PC-3 (cell line): ENCODE results near the gene TNS3. TPM values are rescaled to one million over a fixed set of nuclear protein-coding genes. Genes with fewer than 3 reads are reported as not detected.

Source experiments
- ATAC-seq: fragments of 200-7000 bp; cut with Tn5 transposase; 2 replicates; pipeline ENCODE4 v1.9.1; 2020; ENCODE audit warnings: mild to moderate bottlenecking, moderate library complexity
- BruUV-seq: library from RNA; stranded (reverse); fragments of 400-500 nt; replicated peaks from 2 replicates; lab custom pipeline; 2021; lab: Mats Ljungman, UMichigan
- CTCF ChIA-PET: fragments of 300-600 bp; sonication (Branson Sonifier 250); formaldehyde crosslinking; loops from one replicate; lab custom pipeline; 2022; ENCODE audit warnings: antibody characterized with exemption; lab: Charles Lee
- POLR2A ChIA-PET: fragments of 300-600 bp; sonication (Branson Sonifier 250); formaldehyde crosslinking; loops from one replicate; lab custom pipeline; 2022; ENCODE audit warnings: antibody characterized with exemption; ENCODE audit not compliant: unreplicated experiment; lab: Charles Lee
- DNase-seq: peaks from one replicate; pipeline ENCODE4 v3.0.0-alpha.2; 2015
- H2AFZ ChIP-seq: fragments of 300-600 bp; sonication (generic); 2 replicates; pipeline ENCODE4 v1.6.0; 2016; ENCODE audit warnings: antibody characterized with exemption, low read length
- H3F3A ChIP-seq: fragments of 300-600 bp; sonication (generic); one replicate; pipeline ENCODE4 v1.6.0; 2017; ENCODE audit warnings: antibody characterized with exemption, low read length, control low read depth, mild to moderate bottlenecking; ENCODE audit not compliant: unreplicated experiment
- H3K27ac ChIP-seq: fragments of 300-600 bp; sonication (generic); 2 replicates; pipeline ENCODE4 v1.5.1; 2016; ENCODE audit warnings: mild to moderate bottlenecking, low read length
- H3K27me3 ChIP-seq: fragments of 300-600 bp; sonication (generic); 2 replicates; pipeline ENCODE4 v1.6.1; 2016; ENCODE audit warnings: low read length, mixed read lengths
- H3K36me3 ChIP-seq: fragments of 300-600 bp; sonication (generic); 2 replicates; pipeline ENCODE4 v1.6.1; 2016; ENCODE audit warnings: low read depth, mixed run types, low read length, mixed read lengths
- H3K4me1 ChIP-seq: fragments of 300-600 bp; sonication (generic); 2 replicates; pipeline ENCODE4 v1.5.1; 2016; ENCODE audit warnings: low read length; ENCODE audit not compliant: insufficient read depth
- H3K4me2 ChIP-seq: fragments of 300-600 bp; sonication (generic); 2 replicates; pipeline ENCODE4 v1.6.0; 2016; ENCODE audit warnings: low read length
- H3K4me3 ChIP-seq: fragments of 300-600 bp; sonication (generic); 2 replicates; pipeline ENCODE4 v1.5.1; 2016; ENCODE audit warnings: mild to moderate bottlenecking, low read length, mixed read lengths
- H3K79me2 ChIP-seq: fragments of 300-600 bp; sonication (generic); 2 replicates; pipeline ENCODE4 v1.6.1; 2017; ENCODE audit warnings: low read length, mixed read lengths
- H3K9ac ChIP-seq: fragments of 300-600 bp; sonication (generic); 2 replicates; pipeline ENCODE4 v1.6.0; 2016; ENCODE audit warnings: mild to moderate bottlenecking, low read length
- H3K9me2 ChIP-seq: fragments of 300-600 bp; sonication (generic); replicated peaks from 2 replicates; pipeline ENCODE4 v1.6.1; 2016; ENCODE audit warnings: mixed run types, low read length, mixed read lengths
- H3K9me3 ChIP-seq: fragments of 300-600 bp; sonication (generic); 2 replicates; pipeline ENCODE4 v1.6.1; 2016; ENCODE audit warnings: low read length, mixed read lengths
- H4K20me1 ChIP-seq: fragments of 300-600 bp; sonication (generic); 2 replicates; pipeline ENCODE4 v1.6.1; 2016; ENCODE audit warnings: low read length, mixed read lengths
- CTCF ChIP-seq: fragments of 300-600 bp; sonication (generic); conservative IDR thresholded peaks from 2 replicates; pipeline ENCODE4 v1.5.1; 2017; ENCODE audit warnings: antibody characterized with exemption, low read depth, mild to moderate bottlenecking, low read length
- EZH2 ChIP-seq: fragments of 300-600 bp; sonication (generic); IDR thresholded peaks from one replicate; pipeline ENCODE4 v1.6.1; 2017; ENCODE audit warnings: antibody characterized with exemption, mild to moderate bottlenecking, low read length; ENCODE audit not compliant: unreplicated experiment
- EZH2phosphoT487 ChIP-seq: fragments of 300-600 bp; sonication (generic); IDR thresholded peaks from 2 replicates; pipeline ENCODE4 v1.6.1; 2018; ENCODE audit warnings: mild to moderate bottlenecking, antibody characterized with exemption, low read length, borderline replicate concordance
- intact Hi-C: fragments of 100-400 bp; cut with micrococcal nuclease; formaldehyde crosslinking; loops from 2 replicates; pipeline ENCODE4 v1.9.0; 2023
- total RNA-seq: library from RNA; depleted of rRNA; stranded (reverse); fragments of >200 nt; gene quantifications from 2 replicates; pipeline ENCODE4 v1.2.3, GENCODE V29; 2014

The TNS3 gene
- total RNA-seq, 1 experiment from 2014 or later = 72.3 TPM

DNA sequence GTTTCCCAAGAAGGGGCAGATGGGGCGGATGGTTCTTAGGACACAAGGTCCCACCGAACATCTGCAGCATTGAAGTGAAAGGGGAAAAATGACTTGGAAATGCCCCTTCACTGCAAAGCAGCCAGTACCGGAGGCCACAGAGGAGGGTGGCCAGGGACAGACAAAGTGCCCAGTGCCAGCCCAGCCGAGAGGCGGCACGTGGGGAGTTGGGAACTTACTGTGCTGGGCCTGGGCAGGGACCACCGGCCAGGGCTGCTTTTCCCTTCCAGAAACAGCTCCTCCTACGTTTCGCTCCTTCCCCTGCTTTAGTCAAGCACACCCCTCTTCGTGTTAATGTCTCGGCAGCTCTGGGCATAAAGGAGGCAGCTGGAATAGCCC lies 129.2 kb downstream of the TNS3 start:
- ChIA-PET POLR2A (interaction anchor here (0.6 kb wide), 1 partner anchor 50 kb away, joined by 3 read pairs; no protein-coding TSS in a partner anchor), CTCF (interaction anchor here (1.3 to 1.8 kb wide), 4 partner anchors 17 to 186 kb away, joined by 4 to 9 read pairs (median 4); no protein-coding TSS in a partner anchor)
- Histone ChIP-seq H2AFZ (no peak overlapping the region), H3K4me2 (peak overlapping the region; percentile 87), H3K36me3 (0 out of 2 replicates have a peak, but pooled peaks cover 6% of the 10 kb centered on the region), H3K9me2 (no peaks in the 10 kb centered on the region), H3K9me3 (no peaks in the 10 kb centered on the region), H3K9ac (peak overlapping the region; percentile 80), H3K79me2 (peaks cover 80% of the 10 kb centered on the region), H3K27me3 (no peaks in the 10 kb centered on the region), H3K4me1 (peaks cover 47% of the 10 kb centered on the region), H3K4me3 (peak overlapping the region; percentile 68), H4K20me1 (no peaks in the 10 kb centered on the region), H3K27ac (peak overlapping the region; percentile 95), H3F3A (no peaks in the 10 kb centered on the region)
- BruUV-seq = TSS peak; percentile 48
- intact Hi-C loops = loop anchor here (1.0 kb wide), 4 partner anchors 23 to 153 kb away; no protein-coding TSS in a partner anchor
- ATAC-seq (no peak), DNase-seq (no peak)
- TF ChIP-seq EZH2phosphoT487 = no peak
- no peak for TF ChIP-seq CTCF

DNA sequence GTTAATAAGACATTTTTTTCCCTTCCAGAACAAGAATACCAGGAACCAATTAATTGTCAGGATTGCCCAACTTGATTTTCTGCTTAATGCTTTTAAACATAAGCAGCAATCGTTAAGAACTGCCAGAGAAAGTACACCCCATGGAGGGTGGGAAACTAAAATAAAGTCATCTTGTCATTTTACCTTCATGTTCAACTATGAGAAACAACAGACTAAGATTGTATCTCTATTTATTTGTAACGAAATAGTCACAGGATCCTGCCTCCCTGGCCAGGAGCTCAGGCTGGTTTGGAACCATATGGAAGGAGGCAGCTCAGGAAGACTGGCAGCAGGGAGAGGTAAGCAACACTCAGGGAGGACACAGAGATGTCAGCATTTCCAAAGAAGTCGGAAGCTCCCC lies 129.6 kb downstream of the TNS3 start:
- TF ChIP-seq EZH2phosphoT487 = no peak
- TF ChIP-seq EZH2 = no peak
- TF ChIP-seq CTCF = no peak
- POLR2A ChIA-PET = interaction anchor here (0.6 kb wide), 1 partner anchor 51 kb away, joined by 3 read pairs; no protein-coding TSS in a partner anchor
- peaks cover 80% of the 10 kb centered on the region for H3K79me2 ChIP-seq
- peaks cover 45% of the 10 kb centered on the region for H3K4me1 ChIP-seq
- DNase-seq = no peak
- H3K27ac ChIP-seq = peak overlapping the region; percentile 95
- 0 out of 2 replicates have a peak, but pooled peaks cover 6% of the 10 kb centered on the region for H3K36me3 ChIP-seq
- H4K20me1 ChIP-seq = no peaks in the 10 kb centered on the region
- CTCF ChIA-PET = interaction anchor here (1.3 to 1.8 kb wide), 4 partner anchors 16 to 186 kb away, joined by 4 to 9 read pairs (median 4); no protein-coding TSS in a partner anchor
- no peaks in the 10 kb centered on the region for H3K9me2 ChIP-seq
- intact Hi-C loops = no loop called here
- no TSS peak for BruUV-seq
- H2AFZ ChIP-seq = no peak overlapping the region
- peak overlapping the region; percentile 87 for H3K4me2 ChIP-seq
- no peaks in the 10 kb centered on the region for H3K27me3 ChIP-seq
- peak overlapping the region; percentile 80 for H3K9ac ChIP-seq
- no peaks in the 10 kb centered on the region for H3F3A ChIP-seq
- H3K4me3 ChIP-seq = peak overlapping the region; percentile 68
- no peak for ATAC-seq
- H3K9me3 ChIP-seq = no peaks in the 10 kb centered on the region

- DNase-seq (no peak), ATAC-seq (no peak)
- H3K36me3 ChIP-seq = 0 out of 2 replicates have a peak, but pooled peaks cover 6% of the 10 kb centered on the region
- H3K4me1 ChIP-seq = peaks cover 47% of the 10 kb centered on the region
- H3F3A ChIP-seq = no peaks in the 10 kb centered on the region
- H4K20me1 ChIP-seq = no peaks in the 10 kb centered on the region; the same call in 1 of the 2 replicates
- ChIA-PET CTCF (interaction anchor here (0.5 to 1.3 kb wide), 3 partner anchors 16 to 153 kb away, joined by 3 to 5 read pairs (median 3); no protein-coding TSS in a partner anchor), POLR2A (no interaction called here)
- BruUV-seq = no TSS peak
- TF ChIP-seq EZH2 = no peak
- TF ChIP-seq CTCF = no peak
- no peak for TF ChIP-seq EZH2phosphoT487
- peak overlapping the region; percentile 95 for H3K27ac ChIP-seq
- H3K9ac ChIP-seq = peak overlapping the region; percentile 80
- H3K79me2 ChIP-seq = peaks cover 83% of the 10 kb centered on the region
- no peaks in the 10 kb centered on the region for H3K9me2 ChIP-seq
- no peaks in the 10 kb centered on the region for H3K9me3 ChIP-seq
- H2AFZ ChIP-seq = no peak overlapping the region
- intact Hi-C loops = no loop called here
- no peaks in the 10 kb centered on the region for H3K27me3 ChIP-seq
- peak overlapping the region; percentile 68 for H3K4me3 ChIP-seq
- H3K4me2 ChIP-seq = peak overlapping the region; percentile 87
Observed at GRCh38 chr7:47451851-47452205, 130.1 kb downstream of the TNS3 start.
